ENCODE measurements around the gene FOXA1. TPM values are rescaled to one million over a fixed set of nuclear protein-coding genes. Genes with fewer than 3 reads are reported as not detected.

The FOXA1 gene
- total and polyA plus RNA-seq, 2 of the 8 experiments (the other 6 are each of a cell fraction or from before 2014, with no cell fraction given): 0.08 to 0.20 TPM

GRCh38 chr14:37587881-37588666 is 7.0 kb downstream of the FOXA1 start (continued):
- TF ChIP-seq, protein P1, sequence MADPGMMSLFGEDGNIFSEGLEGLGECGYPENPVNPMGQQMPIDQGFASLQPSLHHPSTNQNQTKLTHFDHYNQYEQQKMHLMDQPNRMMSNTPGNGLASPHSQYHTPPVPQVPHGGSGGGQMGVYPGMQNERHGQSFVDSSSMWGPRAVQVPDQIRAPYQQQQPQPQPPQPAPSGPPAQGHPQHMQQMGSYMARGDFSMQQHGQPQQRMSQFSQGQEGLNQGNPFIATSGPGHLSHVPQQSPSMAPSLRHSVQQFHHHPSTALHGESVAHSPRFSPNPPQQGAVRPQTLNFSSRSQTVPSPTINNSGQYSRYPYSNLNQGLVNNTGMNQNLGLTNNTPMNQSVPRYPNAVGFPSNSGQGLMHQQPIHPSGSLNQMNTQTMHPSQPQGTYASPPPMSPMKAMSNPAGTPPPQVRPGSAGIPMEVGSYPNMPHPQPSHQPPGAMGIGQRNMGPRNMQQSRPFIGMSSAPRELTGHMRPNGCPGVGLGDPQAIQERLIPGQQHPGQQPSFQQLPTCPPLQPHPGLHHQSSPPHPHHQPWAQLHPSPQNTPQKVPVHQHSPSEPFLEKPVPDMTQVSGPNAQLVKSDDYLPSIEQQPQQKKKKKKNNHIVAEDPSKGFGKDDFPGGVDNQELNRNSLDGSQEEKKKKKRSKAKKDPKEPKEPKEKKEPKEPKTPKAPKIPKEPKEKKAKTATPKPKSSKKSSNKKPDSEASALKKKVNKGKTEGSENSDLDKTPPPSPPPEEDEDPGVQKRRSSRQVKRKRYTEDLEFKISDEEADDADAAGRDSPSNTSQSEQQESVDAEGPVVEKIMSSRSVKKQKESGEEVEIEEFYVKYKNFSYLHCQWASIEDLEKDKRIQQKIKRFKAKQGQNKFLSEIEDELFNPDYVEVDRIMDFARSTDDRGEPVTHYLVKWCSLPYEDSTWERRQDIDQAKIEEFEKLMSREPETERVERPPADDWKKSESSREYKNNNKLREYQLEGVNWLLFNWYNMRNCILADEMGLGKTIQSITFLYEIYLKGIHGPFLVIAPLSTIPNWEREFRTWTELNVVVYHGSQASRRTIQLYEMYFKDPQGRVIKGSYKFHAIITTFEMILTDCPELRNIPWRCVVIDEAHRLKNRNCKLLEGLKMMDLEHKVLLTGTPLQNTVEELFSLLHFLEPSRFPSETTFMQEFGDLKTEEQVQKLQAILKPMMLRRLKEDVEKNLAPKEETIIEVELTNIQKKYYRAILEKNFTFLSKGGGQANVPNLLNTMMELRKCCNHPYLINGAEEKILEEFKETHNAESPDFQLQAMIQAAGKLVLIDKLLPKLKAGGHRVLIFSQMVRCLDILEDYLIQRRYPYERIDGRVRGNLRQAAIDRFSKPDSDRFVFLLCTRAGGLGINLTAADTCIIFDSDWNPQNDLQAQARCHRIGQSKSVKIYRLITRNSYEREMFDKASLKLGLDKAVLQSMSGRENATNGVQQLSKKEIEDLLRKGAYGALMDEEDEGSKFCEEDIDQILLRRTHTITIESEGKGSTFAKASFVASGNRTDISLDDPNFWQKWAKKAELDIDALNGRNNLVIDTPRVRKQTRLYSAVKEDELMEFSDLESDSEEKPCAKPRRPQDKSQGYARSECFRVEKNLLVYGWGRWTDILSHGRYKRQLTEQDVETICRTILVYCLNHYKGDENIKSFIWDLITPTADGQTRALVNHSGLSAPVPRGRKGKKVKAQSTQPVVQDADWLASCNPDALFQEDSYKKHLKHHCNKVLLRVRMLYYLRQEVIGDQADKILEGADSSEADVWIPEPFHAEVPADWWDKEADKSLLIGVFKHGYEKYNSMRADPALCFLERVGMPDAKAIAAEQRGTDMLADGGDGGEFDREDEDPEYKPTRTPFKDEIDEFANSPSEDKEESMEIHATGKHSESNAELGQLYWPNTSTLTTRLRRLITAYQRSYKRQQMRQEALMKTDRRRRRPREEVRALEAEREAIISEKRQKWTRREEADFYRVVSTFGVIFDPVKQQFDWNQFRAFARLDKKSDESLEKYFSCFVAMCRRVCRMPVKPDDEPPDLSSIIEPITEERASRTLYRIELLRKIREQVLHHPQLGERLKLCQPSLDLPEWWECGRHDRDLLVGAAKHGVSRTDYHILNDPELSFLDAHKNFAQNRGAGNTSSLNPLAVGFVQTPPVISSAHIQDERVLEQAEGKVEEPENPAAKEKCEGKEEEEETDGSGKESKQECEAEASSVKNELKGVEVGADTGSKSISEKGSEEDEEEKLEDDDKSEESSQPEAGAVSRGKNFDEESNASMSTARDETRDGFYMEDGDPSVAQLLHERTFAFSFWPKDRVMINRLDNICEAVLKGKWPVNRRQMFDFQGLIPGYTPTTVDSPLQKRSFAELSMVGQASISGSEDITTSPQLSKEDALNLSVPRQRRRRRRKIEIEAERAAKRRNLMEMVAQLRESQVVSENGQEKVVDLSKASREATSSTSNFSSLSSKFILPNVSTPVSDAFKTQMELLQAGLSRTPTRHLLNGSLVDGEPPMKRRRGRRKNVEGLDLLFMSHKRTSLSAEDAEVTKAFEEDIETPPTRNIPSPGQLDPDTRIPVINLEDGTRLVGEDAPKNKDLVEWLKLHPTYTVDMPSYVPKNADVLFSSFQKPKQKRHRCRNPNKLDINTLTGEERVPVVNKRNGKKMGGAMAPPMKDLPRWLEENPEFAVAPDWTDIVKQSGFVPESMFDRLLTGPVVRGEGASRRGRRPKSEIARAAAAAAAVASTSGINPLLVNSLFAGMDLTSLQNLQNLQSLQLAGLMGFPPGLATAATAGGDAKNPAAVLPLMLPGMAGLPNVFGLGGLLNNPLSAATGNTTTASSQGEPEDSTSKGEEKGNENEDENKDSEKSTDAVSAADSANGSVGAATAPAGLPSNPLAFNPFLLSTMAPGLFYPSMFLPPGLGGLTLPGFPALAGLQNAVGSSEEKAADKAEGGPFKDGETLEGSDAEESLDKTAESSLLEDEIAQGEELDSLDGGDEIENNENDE (IDR thresholded peaks at IDR 0.05; ENCODE audit: insufficient replicate concordance, low read length): no peak
- TF ChIP-seq KDM5A (IDR thresholded peaks at IDR 0.05; ENCODE audit: low read length) (no peak), CREB1 (IDR thresholded peaks at IDR 0.05) (no peak), TBP (IDR thresholded peaks at IDR 0.05; ENCODE audit: low read depth, low read length) (0 out of 2 replicates have a peak, but pooled peaks have one; percentile 28), CHD2 (IDR thresholded peaks at IDR 0.05; ENCODE audit: low read length) (no peak), JUND (IDR thresholded peaks at IDR 0.05; ENCODE audit: low read length) (no peak), GABPA (IDR thresholded peaks at IDR 0.05; ENCODE audit: borderline replicate concordance, insufficient read depth, low read length) (no peak), ASH2L (IDR thresholded peaks at IDR 0.05; ENCODE audit: low read length) (peak; percentile 83), NRF1 (IDR thresholded peaks at IDR 0.05; ENCODE audit: low read depth, low read length) (no peak), YY1 (IDR thresholded peaks at IDR 0.05; ENCODE audit: low read depth, low read length) (no peak), CBX5 (IDR thresholded peaks at IDR 0.05; ENCODE audit: low read depth, low read length) (no peak)
